AG04449 (cell line): ENCODE data around the gene LBX1.

ENCODE experiments used
- CTCF ChIA-PET: fragments of 350-600 bp; formaldehyde crosslinking; extraction: SDS; loops from one replicate; lab custom pipeline; 2021; ENCODE audit warnings: antibody characterized with exemption; lab: Yijun Ruan, JAX
- POLR2A ChIA-PET: fragments of 400-600, 350-600 bp; formaldehyde crosslinking; extraction: SDS; loops from one replicate; lab custom pipeline; 2020; ENCODE audit warnings: antibody characterized with exemption, inconsistent platforms; lab: Yijun Ruan, JAX
- DNase-seq: peaks from one replicate; pipeline ENCODE4 v3.0.0-alpha.2; 2010; ENCODE audit warnings: low read depth, low spot score
- H3K4me3 ChIP-seq: 2 replicates; pipeline ENCODE4 v1.5.1; 2011; ENCODE audit warnings: low read depth, mild to moderate bottlenecking, control low read depth, low read length
- CTCF ChIP-seq: IDR thresholded peaks from one replicate; pipeline ENCODE4 v1.5.1; 2011; ENCODE audit warnings: mild to moderate bottlenecking, moderate library complexity, low read length, control low read depth, inconsistent platforms; ENCODE audit not compliant: insufficient read depth; ENCODE audit errors: missing control alignments

LBX1 gene

GRCh38 chr10:101229266-101230182, at the start of gene LBX1:
TSS of gene LBX1 (minus strand) at chr10:101229463. CDS start at chr10:101228815, 648 bp downstream.
- POLR2A ChIA-PET, result no interaction called here
- H3K4me3 ChIP-seq, result no peak within 1 kb of the TSS
- CTCF ChIA-PET, result interaction anchor here (0.9 to 2.1 kb wide), 3 partner anchors 13 to 68 kb away, joined by 3 to 8 read pairs (median 3); no protein-coding TSS in a partner anchor
- no peak for DNase-seq
- TF ChIP-seq CTCF, result no peak

- POLR2A ChIA-PET, result no interaction called here
- TF ChIP-seq CTCF, result no peak
- DNase-seq, result no peak
- CTCF ChIA-PET, result interaction anchor here (1.0 to 6.7 kb wide), 11 partner anchors 9 to 297 kb away, joined by 3 to 72 read pairs (median 16); no protein-coding TSS in a partner anchor
- no peak overlapping the region for H3K4me3 ChIP-seq
Observed at GRCh38 chr10:101273741-101274140, 44.5 kb upstream of the LBX1 start.

DNA sequence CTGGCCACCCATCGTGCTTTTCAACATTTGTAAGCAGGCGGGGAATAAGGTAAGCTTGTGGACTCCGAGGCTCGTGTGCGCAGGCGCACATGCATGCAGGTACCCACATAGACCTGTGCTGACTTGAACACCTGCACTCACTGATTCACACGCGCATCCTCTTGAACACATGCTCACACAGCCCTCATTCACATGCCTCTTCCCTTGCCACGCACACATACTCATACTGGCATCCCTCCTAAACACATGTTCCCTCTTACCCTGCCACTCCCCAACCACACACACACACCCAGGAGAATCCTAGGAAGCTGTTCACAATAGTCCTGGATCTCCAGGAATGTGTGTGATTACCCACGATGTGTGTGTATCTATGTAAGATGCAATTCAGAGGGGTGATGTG, 44.1 kb upstream of the LBX1 start:
- POLR2A ChIA-PET, result no interaction called here
- CTCF ChIA-PET, result interaction anchor here (0.9 to 6.7 kb wide), 21 partner anchors 9 to 297 kb away, joined by 3 to 72 read pairs (median 5); no protein-coding TSS in a partner anchor
- DNase-seq, result no peak
- TF ChIP-seq CTCF, result no peak
- no peak overlapping the region for H3K4me3 ChIP-seq

GRCh38 chr10:101272229-101272868, 43.1 kb upstream of the LBX1 start:
- no peak for DNase-seq
- POLR2A ChIA-PET, result no interaction called here
- H3K4me3 ChIP-seq, result no peak overlapping the region
- CTCF ChIA-PET, result interaction anchor here (0.8 to 6.7 kb wide), 24 partner anchors 9 to 298 kb away, joined by 3 to 72 read pairs (median 4); no protein-coding TSS in a partner anchor
- TF ChIP-seq CTCF, result peak; percentile 82

DNA sequence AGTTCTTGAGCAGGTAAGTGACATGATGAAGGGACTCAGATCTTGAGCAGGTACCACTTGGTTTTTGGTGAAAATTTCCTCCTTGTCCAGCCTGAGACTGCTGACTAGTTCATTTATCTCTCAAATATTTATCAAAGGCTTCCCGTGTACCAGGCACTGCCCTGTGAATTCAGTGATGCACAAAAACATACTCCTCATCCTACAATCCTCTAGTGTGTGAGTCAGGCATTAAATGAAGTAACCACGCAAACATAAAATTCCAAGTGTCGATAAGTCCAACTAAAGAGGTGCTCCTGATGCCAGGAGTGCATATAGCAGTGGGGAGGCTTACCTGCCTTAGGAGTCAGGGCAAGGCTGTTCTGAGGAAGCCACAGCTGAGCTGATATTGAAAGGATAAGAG, 41.5 kb upstream of the LBX1 start:
- no peak for DNase-seq
- no peak for TF ChIP-seq CTCF
- ChIA-PET POLR2A (no interaction called here), CTCF (interaction anchor here (0.7 to 5.2 kb wide), 11 partner anchors 11 to 300 kb away, joined by 3 to 37 read pairs (median 4); no protein-coding TSS in a partner anchor)
- no peak overlapping the region for H3K4me3 ChIP-seq

GRCh38 chr10:101267776-101268175, 38.5 kb upstream of the LBX1 start:
- ChIA-PET POLR2A (no interaction called here), CTCF (interaction anchor here (1.0 to 2.4 kb wide), 5 partner anchors 11 to 199 kb away, joined by 3 to 7 read pairs (median 4); no protein-coding TSS in a partner anchor)
- TF ChIP-seq CTCF, result no peak
- no peak overlapping the region for H3K4me3 ChIP-seq
- no peak for DNase-seq
